Head of caudate nucleus (tissue), 42 donors: ENCODE data around the gene UPP1.
"Not testable (repeated sequence)": the region's sequence is repeated elsewhere in the genome, so short reads cannot be mapped to it uniquely, and the experiment has no call there.

Experiments
- DNase-seq, 42 donors: peaks; one replicate each; pipeline versions ENCODE4 v3.0.0 to v3.0.0-alpha.2; 2020 to 2021; ENCODE audit warnings: mixed read lengths in 7 of 42
- intact Hi-C: fragments of 100-400 bp; cut with DNase I; formaldehyde crosslinking; loops from one replicate; pipeline ENCODE4 v1.15.0; 2022

UPP1 gene

GRCh38 chr7:48140001-48140681 lies 51.1 kb downstream of the UPP1 start:
- DNase-seq: no peak
- intact Hi-C loops: no loop called here

- no peak for DNase-seq
- intact Hi-C loops: no loop called here
Measured at GRCh38 chr7:48141521-48141920, 52.5 kb downstream of the UPP1 start.

- intact Hi-C loops: no loop called here
- DNase-seq: no peak
Measured at GRCh38 chr7:48144291-48144768, 55.3 kb downstream of the UPP1 start.

- intact Hi-C loops: no loop called here
- DNase-seq: no peak
Measured at GRCh38 chr7:48147078-48147591, 58.1 kb downstream of the UPP1 start.

GRCh38 chr7:48147690-48148089 lies 58.6 kb downstream of the UPP1 start:
- DNase-seq, intact Hi-C loops: not testable (repeated sequence)

- no peak for DNase-seq
- intact Hi-C loops: no loop called here
Measured at GRCh38 chr7:48148311-48148710, 59.2 kb downstream of the UPP1 start.

- no peak for DNase-seq
- intact Hi-C loops: no loop called here
Measured at GRCh38 chr7:48149058-48149457, 60.0 kb downstream of the UPP1 start.

- no peak for DNase-seq
- intact Hi-C loops: no loop called here
Measured at GRCh38 chr7:48150086-48150485, 61.0 kb downstream of the UPP1 start.

- intact Hi-C loops: no loop called here
- DNase-seq: peak in 33 of 42 donors; percentile 7 to 68 (median 33)
Measured at GRCh38 chr7:48154792-48155413, 65.8 kb downstream of the UPP1 start.
